SU-DHL-6 (cell line): ENCODE data around the gene TOM1.

Experiments
- H2AFZ ChIP-seq: fragments of 200-600 bp; sonication (generic); 2 replicates; pipeline ENCODE4 v1.6.1; 2014; ENCODE audit warnings: low read depth, mild to moderate bottlenecking, moderate library complexity, mixed read lengths, antibody characterized with exemption, low read length; ENCODE audit not compliant: severe bottlenecking
- H3F3A ChIP-seq: fragments of 200-600 bp; shearing (Covaris generic); 2 replicates; pipeline ENCODE4 v1.6.0; 2016; ENCODE audit warnings: antibody characterized with exemption, mild to moderate bottlenecking; ENCODE audit not compliant: insufficient read depth
- H3K27ac ChIP-seq: fragments of 200-600 bp; sonication (generic); 2 replicates; pipeline ENCODE4 v1.5.1; 2016; ENCODE audit warnings: low read depth, mild to moderate bottlenecking, low read length, moderate library complexity, mixed read lengths
- H3K27me3 ChIP-seq: fragments of 200-600 bp; sonication (generic), shearing (Covaris generic); 2 replicates; pipeline ENCODE4 v1.6.0; 2014; ENCODE audit warnings: mild to moderate bottlenecking, low read length
- H3K36me3 ChIP-seq: fragments of 200-600 bp; sonication (generic); 2 replicates; pipeline ENCODE4 v1.6.1; 2014; ENCODE audit warnings: mild to moderate bottlenecking, low read length, mixed read lengths
- H3K4me2 ChIP-seq: fragments of 300-600, 200-600 bp; shearing (Covaris generic), sonication (generic); 2 replicates; pipeline ENCODE4 v1.6.0; 2014; ENCODE audit warnings: low read length, low read depth, mild to moderate bottlenecking; ENCODE audit not compliant: poor library complexity, severe bottlenecking
- H3K4me3 ChIP-seq: fragments of 200-600 bp; sonication (generic); 2 replicates; pipeline ENCODE4 v1.5.1; 2014; ENCODE audit warnings: antibody characterized with exemption, low read length, mild to moderate bottlenecking, mixed read lengths; ENCODE audit not compliant: insufficient read depth, poor library complexity, severe bottlenecking
- H3K79me2 ChIP-seq: fragments of 200-600 bp; sonication (generic); 2 replicates; pipeline ENCODE4 v1.6.1; 2014; ENCODE audit warnings: mild to moderate bottlenecking, low read length, moderate library complexity; ENCODE audit not compliant: insufficient read depth
- H3K9ac ChIP-seq: fragments of 200-600 bp; sonication (generic); 2 replicates; pipeline ENCODE4 v1.7.0; 2014; ENCODE audit warnings: mild to moderate bottlenecking, low read length
- H3K9me2 ChIP-seq: fragments of 200-600 bp; sonication (generic); replicated peaks from 2 replicates; pipeline ENCODE4 v1.6.1; 2014; ENCODE audit warnings: low read length; ENCODE audit not compliant: insufficient read depth
- H3K9me3 ChIP-seq: fragments of 200-600 bp; sonication (generic); 2 replicates; pipeline ENCODE4 v1.6.1; 2014; ENCODE audit warnings: low read length, mixed read lengths; ENCODE audit not compliant: insufficient read depth
- H4K20me1 ChIP-seq: fragments of 200-600 bp; sonication (generic); 2 replicates; pipeline ENCODE4 v1.6.1; 2014; ENCODE audit warnings: low read depth, mild to moderate bottlenecking, antibody characterized with exemption, low read length, moderate library complexity, mixed read lengths
- CTCF ChIP-seq: fragments of 200-600 bp; sonication (generic); IDR thresholded peaks from one replicate; pipeline ENCODE4 v1.5.1; 2017; ENCODE audit warnings: antibody characterized with exemption, mild to moderate bottlenecking, low read length, moderate library complexity; ENCODE audit not compliant: insufficient read depth, poor library complexity, severe bottlenecking
- EZH2phosphoT487 ChIP-seq: fragments of 200-600 bp; sonication (generic), shearing (Covaris generic); conservative IDR thresholded peaks from 2 replicates; pipeline ENCODE4 v1.6.1; 2018; ENCODE audit warnings: mild to moderate bottlenecking, antibody characterized with exemption, low read length, moderate library complexity, mixed read lengths

The TOM1 gene

GRCh38 chr22:35381424-35382009 lies 81.8 kb downstream of the TOM1 start:
- TF ChIP-seq EZH2phosphoT487 (no peak), CTCF (no peak)
- H4K20me1 ChIP-seq, result no peaks in the 10 kb centered on the region
- no peaks in the 10 kb centered on the region for H3K79me2 ChIP-seq
- peak overlapping the region; percentile 60 for H3K4me2 ChIP-seq
- no peaks in the 10 kb centered on the region for H3K36me3 ChIP-seq
- no peak overlapping the region for H3K27ac ChIP-seq
- peak overlapping the region; percentile 47 for H3K9ac ChIP-seq
- H3F3A ChIP-seq, result no peaks in the 10 kb centered on the region
- H3K9me3 ChIP-seq, result no peaks in the 10 kb centered on the region
- H3K27me3 ChIP-seq, result no peaks in the 10 kb centered on the region
- peak overlapping the region; percentile 95 for H2AFZ ChIP-seq
- H3K9me2 ChIP-seq, result no peaks in the 10 kb centered on the region
- H3K4me3 ChIP-seq, result peak overlapping the region; percentile 48

GRCh38 chr22:35383679-35384071 lies 84.0 kb downstream of the TOM1 start:
- Histone ChIP-seq H3K27ac (no peak overlapping the region), H3K9me3 (no peaks in the 10 kb centered on the region), H4K20me1 (no peaks in the 10 kb centered on the region), H3F3A (no peaks in the 10 kb centered on the region), H3K36me3 (no peaks in the 10 kb centered on the region), H3K27me3 (no peaks in the 10 kb centered on the region), H3K79me2 (no peaks in the 10 kb centered on the region), H3K4me2 (no peak overlapping the region), H3K9ac (no peak overlapping the region), H3K4me3 (no peak overlapping the region), H3K9me2 (no peaks in the 10 kb centered on the region), H2AFZ (no peak overlapping the region)
- TF ChIP-seq CTCF, result no peak

GRCh38 chr22:35384527-35384926 lies 84.8 kb downstream of the TOM1 start:
- TF ChIP-seq CTCF (no peak), EZH2phosphoT487 (no peak)
- Histone ChIP-seq H3K27me3 (no peaks in the 10 kb centered on the region), H3K79me2 (no peaks in the 10 kb centered on the region), H3K9me3 (no peaks in the 10 kb centered on the region), H3K4me3 (no peak overlapping the region), H3K36me3 (no peaks in the 10 kb centered on the region), H3K9me2 (no peaks in the 10 kb centered on the region), H2AFZ (no peak overlapping the region), H3K27ac (no peak overlapping the region), H3F3A (no peaks in the 10 kb centered on the region), H3K9ac (no peak overlapping the region), H4K20me1 (no peaks in the 10 kb centered on the region), H3K4me2 (no peak overlapping the region)
